Chondrocyte (in vitro differentiated cells): ENCODE measurements around the gene MYO6. TPM values are rescaled to one million over a fixed set of nuclear protein-coding genes. Genes with fewer than 3 reads are reported as not detected.

Experiments used
- DNase-seq: peaks from one replicate; pipeline ENCODE4 v3.0.0; 2021; ENCODE audit warnings: mixed read lengths, low spot score
- H3K27ac Mint-ChIP-seq: one replicate; pipeline ENCODE4 v1.8.0; 2021; ENCODE audit warnings: mild to moderate bottlenecking, moderate library complexity, mixed read lengths; ENCODE audit not compliant: unreplicated experiment
- H3K27me3 Mint-ChIP-seq: 2 replicates; pipeline ENCODE4 v1.8.0; 2021; ENCODE audit warnings: low read depth, mixed read lengths
- H3K36me3 Mint-ChIP-seq: 2 replicates; pipeline ENCODE4 v1.8.0; 2021; ENCODE audit warnings: low read depth, mixed read lengths
- H3K4me1 Mint-ChIP-seq: 2 replicates; pipeline ENCODE4 v1.8.0; 2021; ENCODE audit warnings: low read depth, mild to moderate bottlenecking, mixed read lengths
- H3K4me3 Mint-ChIP-seq: one replicate; pipeline ENCODE4 v1.8.0; 2021; ENCODE audit warnings: mild to moderate bottlenecking, moderate library complexity, mixed read lengths; ENCODE audit not compliant: unreplicated experiment
- H3K9me3 Mint-ChIP-seq: 2 replicates; pipeline ENCODE4 v1.8.0; 2021; ENCODE audit warnings: low read depth, mixed read lengths
- total RNA-seq: library from RNA; stranded (reverse); gene quantifications from 3 replicates; pipeline ENCODE4 v1.2.1, GENCODE V29; 2021
- TF ChIP-seq, protein P1 (sequence below): fragments of 200-600 bp; sonication (generic); IDR thresholded peaks from 2 replicates; pipeline ENCODE4 v1.5.0; 2021; ENCODE audit warnings: antibody characterized with exemption, mild to moderate bottlenecking, moderate library complexity

MYO6 gene
- total RNA-seq, 1 donor from 2014 or later: 32.5 TPM

DNA sequence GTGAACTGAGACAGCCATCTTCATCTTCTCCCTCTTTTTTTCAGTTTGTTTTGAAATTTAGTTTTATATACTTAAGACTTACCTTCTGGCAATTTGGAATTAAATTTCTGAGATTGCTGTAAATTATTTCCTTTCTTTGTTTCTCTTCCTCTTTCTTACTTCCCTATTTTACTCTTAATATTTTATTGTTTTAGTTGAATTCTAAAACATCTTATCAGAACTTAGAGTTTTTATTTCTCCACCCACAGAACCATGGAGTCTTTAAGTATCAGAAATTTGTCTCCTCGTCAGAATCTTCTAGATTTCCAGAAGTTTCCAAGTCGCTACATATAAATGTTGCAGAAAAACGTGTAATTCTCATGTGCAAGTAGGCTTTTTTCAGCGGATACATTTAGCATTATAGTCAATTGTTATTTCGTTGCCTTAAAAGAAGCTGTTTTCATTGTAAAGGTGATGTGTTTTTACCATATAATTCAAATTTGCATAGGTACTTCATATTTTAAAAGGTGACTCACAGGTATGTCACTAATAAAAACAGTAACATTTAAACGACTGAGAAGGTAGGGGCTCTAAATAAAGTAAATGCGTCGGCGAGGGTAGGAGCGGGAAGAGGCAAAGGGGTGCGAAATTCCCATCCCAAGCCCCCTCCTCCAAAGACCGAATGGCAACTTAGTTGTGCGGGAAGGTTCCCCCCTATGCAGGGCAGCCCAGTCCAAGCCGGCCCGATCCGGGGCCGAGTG, 866 bp upstream of the MYO6 start:
- H3K4me3 Mint-ChIP-seq: peak overlapping the region; percentile 91
- peak overlapping the region; percentile 99 for H3K27ac Mint-ChIP-seq
- peaks cover 42% of the 10 kb centered on the region for H3K4me1 Mint-ChIP-seq
- TF ChIP-seq, protein P1, sequence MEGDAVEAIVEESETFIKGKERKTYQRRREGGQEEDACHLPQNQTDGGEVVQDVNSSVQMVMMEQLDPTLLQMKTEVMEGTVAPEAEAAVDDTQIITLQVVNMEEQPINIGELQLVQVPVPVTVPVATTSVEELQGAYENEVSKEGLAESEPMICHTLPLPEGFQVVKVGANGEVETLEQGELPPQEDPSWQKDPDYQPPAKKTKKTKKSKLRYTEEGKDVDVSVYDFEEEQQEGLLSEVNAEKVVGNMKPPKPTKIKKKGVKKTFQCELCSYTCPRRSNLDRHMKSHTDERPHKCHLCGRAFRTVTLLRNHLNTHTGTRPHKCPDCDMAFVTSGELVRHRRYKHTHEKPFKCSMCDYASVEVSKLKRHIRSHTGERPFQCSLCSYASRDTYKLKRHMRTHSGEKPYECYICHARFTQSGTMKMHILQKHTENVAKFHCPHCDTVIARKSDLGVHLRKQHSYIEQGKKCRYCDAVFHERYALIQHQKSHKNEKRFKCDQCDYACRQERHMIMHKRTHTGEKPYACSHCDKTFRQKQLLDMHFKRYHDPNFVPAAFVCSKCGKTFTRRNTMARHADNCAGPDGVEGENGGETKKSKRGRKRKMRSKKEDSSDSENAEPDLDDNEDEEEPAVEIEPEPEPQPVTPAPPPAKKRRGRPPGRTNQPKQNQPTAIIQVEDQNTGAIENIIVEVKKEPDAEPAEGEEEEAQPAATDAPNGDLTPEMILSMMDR: no peak
- no peaks in the 10 kb centered on the region for H3K36me3 Mint-ChIP-seq
- DNase-seq: no peak
- no peaks in the 10 kb centered on the region for H3K9me3 Mint-ChIP-seq
- H3K27me3 Mint-ChIP-seq: no peaks in the 10 kb centered on the region

DNA sequence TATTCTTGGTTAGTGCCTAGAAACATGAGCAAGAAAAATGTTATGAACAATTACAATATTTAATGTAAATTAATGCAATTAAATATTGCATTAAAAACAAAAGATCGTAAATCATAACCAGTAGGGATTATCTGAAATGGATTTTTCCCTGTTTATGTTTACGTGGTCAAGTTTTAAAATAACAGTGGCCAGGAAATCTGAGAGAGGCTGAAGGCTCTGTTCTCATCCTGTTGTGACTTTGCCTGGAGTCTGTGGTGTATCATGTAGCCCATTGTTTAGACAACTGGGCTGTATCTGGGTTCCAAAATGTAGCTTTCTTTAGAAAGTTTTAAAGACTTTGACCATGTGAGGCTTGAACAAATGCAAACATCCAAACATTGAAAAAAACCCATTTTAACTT, 2.4 kb downstream of the MYO6 start:
- no peaks in the 10 kb centered on the region for H3K27me3 Mint-ChIP-seq
- no peak overlapping the region for H3K4me3 Mint-ChIP-seq
- no peak overlapping the region for H3K27ac Mint-ChIP-seq
- DNase-seq: no peak
- no peaks in the 10 kb centered on the region for H3K9me3 Mint-ChIP-seq
- TF ChIP-seq, protein P1: no peak
- H3K4me1 Mint-ChIP-seq: peaks cover 55% of the 10 kb centered on the region
- no peaks in the 10 kb centered on the region for H3K36me3 Mint-ChIP-seq

DNA sequence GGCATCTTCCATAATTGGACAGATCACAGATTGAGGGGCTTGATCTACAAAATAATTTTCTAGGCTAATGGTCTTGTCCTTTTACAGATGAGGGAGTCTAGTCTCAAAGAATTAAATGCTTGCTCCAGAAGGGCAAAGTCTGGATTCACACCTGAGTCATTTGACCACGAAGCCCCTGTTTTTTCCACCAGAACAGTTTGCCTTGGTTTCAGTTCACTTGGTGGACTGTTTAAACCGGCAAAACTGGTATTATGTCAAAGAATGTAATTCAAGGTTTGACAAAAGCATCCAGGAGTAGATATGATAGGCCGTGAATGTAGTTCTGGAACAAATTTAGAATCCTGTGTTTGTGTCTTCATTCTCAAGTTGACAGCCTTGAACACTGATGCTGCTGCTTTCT, 3.3 kb downstream of the MYO6 start:
- peaks cover 56% of the 10 kb centered on the region for H3K4me1 Mint-ChIP-seq
- no peaks in the 10 kb centered on the region for H3K9me3 Mint-ChIP-seq
- TF ChIP-seq, protein P1: no peak
- H3K4me3 Mint-ChIP-seq: no peak overlapping the region
- H3K27me3 Mint-ChIP-seq: no peaks in the 10 kb centered on the region
- H3K36me3 Mint-ChIP-seq: no peaks in the 10 kb centered on the region
- DNase-seq: no peak
- H3K27ac Mint-ChIP-seq: no peak overlapping the region

DNA sequence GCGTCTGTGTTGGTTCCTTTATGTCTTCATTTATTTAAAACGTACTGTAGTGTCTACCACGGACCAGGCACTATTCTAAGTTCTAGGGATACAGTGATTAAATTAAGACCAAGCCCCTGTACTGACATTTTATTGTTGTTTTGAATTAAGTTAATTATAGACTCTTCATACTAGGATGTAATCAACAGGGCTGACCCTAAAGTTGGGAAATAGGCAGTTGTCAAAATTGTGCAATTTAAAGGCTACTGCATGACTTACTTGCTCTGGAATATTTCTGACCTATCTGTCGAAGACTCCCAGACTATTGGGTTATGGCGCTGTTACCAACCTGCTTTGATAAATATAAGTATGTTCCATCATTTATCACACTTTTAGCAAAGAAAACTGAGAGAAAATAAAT, 6.7 kb downstream of the MYO6 start:
- no peak for DNase-seq
- no peak overlapping the region for H3K27ac Mint-ChIP-seq
- H3K9me3 Mint-ChIP-seq: no peaks in the 10 kb centered on the region
- TF ChIP-seq, protein P1: no peak
- no peaks in the 10 kb centered on the region for H3K27me3 Mint-ChIP-seq
- no peaks in the 10 kb centered on the region for H3K36me3 Mint-ChIP-seq
- no peak overlapping the region for H3K4me3 Mint-ChIP-seq
- H3K4me1 Mint-ChIP-seq: peaks cover 62% of the 10 kb centered on the region

DNA sequence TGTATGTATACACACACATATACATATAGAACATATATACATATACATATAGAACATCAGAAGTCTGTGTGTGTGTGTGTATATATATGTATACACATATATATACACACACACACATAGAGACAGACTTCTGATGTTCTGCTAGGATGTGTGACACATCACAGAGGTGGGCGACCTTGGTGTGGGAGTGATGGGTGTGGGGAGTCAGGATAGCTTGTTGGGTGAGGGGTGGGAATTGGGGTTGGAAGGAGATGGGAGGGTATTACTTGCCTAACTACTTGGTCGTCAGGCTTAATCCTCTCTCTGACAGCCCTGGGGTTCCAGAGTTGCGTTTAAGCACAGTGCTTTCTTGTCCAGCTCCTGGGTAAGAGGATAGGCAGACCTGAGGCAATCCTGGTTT, 8.3 kb downstream of the MYO6 start:
- no peaks in the 10 kb centered on the region for H3K36me3 Mint-ChIP-seq
- DNase-seq: no peak
- H3K27ac Mint-ChIP-seq: no peak overlapping the region
- peaks cover 56% of the 10 kb centered on the region for H3K4me1 Mint-ChIP-seq
- no peaks in the 10 kb centered on the region for H3K27me3 Mint-ChIP-seq
- TF ChIP-seq, protein P1: no peak
- no peak overlapping the region for H3K4me3 Mint-ChIP-seq
- H3K9me3 Mint-ChIP-seq: no peaks in the 10 kb centered on the region
